Muscle layer of colon (tissue), 2 donors: ENCODE data around the gene USP6.
"Not testable (repeated sequence)": the region's sequence is repeated elsewhere in the genome, so short reads cannot be mapped to it uniquely, and the experiment has no call there.

ENCODE experiments used
- H3K27ac ChIP-seq: one replicate; pipeline ENCODE4 v1.7.0; 2013; ENCODE audit warnings: low read depth, mild to moderate bottlenecking, low read length, moderate library complexity
- H3K27me3 ChIP-seq, 2 donors: one replicate each; pipeline ENCODE4 v1.7.0; 2013; ENCODE audit warnings: low read length in 2 of 2, mild to moderate bottlenecking in 2 of 2; ENCODE audit not compliant: insufficient read depth in 2 of 2, control insufficient read depth in 1 of 2
- H3K36me3 ChIP-seq: one replicate; pipeline ENCODE4 v1.7.0; 2013; ENCODE audit warnings: mild to moderate bottlenecking, low read length; ENCODE audit not compliant: insufficient read depth
- H3K4me1 ChIP-seq: one replicate; pipeline ENCODE4 v1.7.0; 2013; ENCODE audit warnings: mild to moderate bottlenecking, low read length; ENCODE audit not compliant: insufficient read depth
- H3K4me3 ChIP-seq, 2 donors: one replicate each; pipeline ENCODE4 v1.7.0; 2013; ENCODE audit warnings: low read length in 2 of 2, low read depth in 1 of 2, mild to moderate bottlenecking in 1 of 2, moderate library complexity in 1 of 2
- H3K9ac ChIP-seq: one replicate; pipeline ENCODE4 v1.7.0; 2013; ENCODE audit warnings: low read length
- H3K9me3 ChIP-seq: one replicate; pipeline ENCODE4 v1.7.0; 2013; ENCODE audit warnings: mild to moderate bottlenecking, low read length
- donor health status: abdominal sarcoma.
- donor health status: Adenocarcinoma of cecum.

USP6 gene

DNA sequence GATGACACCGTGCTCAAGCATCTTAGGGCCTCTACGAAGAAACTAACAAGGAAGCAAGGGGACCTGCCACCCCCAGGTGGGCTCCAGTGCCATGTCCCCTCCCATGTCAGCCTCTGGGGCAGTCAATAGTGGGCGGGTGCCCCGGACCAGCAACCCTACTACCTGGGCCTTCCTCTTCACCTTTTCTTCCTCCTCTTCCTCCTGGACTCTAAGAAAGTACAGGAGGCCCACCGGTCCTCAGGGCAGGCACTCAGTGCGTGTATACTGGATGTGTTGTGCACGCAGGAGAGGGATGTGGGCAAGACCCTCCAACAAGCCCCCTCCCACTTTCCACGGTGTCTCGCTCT is 22.3 kb downstream of the USP6 start:
- not testable (repeated sequence) for H3K4me3 ChIP-seq, H3K27ac ChIP-seq, H3K9me3 ChIP-seq, H3K4me1 ChIP-seq, H3K27me3 ChIP-seq, H3K36me3 ChIP-seq, H3K9ac ChIP-seq

DNA sequence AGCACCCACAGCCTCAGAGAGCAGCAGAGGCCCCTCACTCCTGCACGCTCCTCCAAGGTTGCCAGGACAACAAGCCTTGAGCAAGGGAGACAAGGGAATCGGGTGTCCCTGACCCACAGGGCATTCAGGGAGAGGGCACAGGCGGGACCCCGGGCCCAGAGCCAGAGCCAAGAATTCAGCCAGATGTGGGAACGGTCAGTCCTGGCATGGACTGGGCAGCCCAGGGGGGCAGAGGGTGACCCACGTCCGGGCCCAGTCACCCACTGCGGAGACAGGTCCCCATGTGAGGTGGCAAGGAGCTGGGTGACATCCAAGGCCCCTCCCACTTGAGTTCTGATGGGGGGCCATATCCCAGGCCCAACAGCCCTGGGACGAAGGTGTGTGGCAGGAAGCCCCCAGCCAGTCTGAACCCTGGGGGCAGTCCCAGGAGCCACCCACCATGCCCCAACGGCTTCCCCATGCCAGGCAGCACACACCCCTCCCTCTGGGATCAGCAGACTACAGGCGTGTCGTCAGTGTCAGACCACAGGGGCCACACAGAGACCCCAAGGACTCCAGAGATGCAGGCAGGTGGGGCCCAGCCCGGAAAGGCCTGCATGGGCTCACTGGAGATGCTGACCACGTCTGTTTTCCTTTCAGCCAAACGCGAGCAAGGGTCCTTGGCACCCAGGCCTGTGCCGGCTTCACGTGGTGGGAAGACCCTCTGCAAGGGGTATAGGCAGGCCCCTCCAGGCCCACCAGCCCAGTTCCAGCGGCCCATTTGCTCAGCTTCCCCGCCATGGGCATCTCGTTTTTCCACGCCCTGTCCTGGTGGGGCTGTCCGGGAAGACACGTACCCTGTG is 23.0 kb downstream of the USP6 start:
- H3K9ac ChIP-seq = no peak overlapping the region
- H3K4me1 ChIP-seq = no peaks in the 10 kb centered on the region
- H3K27ac ChIP-seq = no peak overlapping the region
- no peaks in the 10 kb centered on the region for H3K36me3 ChIP-seq
- no peak overlapping the region for H3K4me3 ChIP-seq
- H3K9me3 ChIP-seq = no peaks in the 10 kb centered on the region
- no peaks in the 10 kb centered on the region for H3K27me3 ChIP-seq

DNA sequence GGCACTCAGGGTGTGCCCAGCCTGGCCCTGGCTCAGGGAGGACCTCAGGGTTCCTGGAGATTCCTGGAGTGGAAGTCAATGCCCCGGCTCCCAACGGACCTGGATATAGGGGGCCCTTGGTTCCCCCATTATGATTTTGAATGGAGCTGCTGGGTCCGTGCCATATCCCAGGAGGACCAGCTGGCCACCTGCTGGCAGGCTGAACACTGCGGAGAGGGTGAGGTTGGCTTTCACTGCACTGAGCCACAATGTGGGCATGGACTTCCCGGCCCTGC is 23.6 kb downstream of the USP6 start:
- Histone ChIP-seq H3K36me3 (no peaks in the 10 kb centered on the region), H3K9ac (no peak overlapping the region), H3K27ac (no peak overlapping the region), H3K4me3 (no peak overlapping the region), H3K4me1 (no peaks in the 10 kb centered on the region), H3K9me3 (no peaks in the 10 kb centered on the region), H3K27me3 (no peaks in the 10 kb centered on the region)

DNA sequence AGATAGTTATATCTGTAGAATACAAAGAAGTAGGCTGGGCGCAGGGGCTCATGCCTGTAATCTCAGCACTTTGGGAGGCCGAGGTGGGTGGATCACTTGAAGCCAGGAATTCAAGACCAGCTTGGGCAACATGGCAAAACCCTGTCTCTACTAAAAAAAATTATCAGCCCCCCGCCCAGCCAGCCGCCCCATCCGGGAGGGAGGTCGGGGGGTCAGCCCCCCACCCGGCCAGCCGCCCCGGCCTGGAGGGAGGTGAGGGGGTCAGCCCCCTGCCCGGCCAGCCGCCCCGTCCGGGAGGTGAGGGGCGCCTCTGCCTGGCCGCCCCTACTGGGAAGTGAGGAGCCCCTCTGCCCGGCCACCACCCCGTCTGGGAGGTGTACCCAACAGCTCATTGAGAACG is 27.0 kb downstream of the USP6 start:
- not testable (repeated sequence) for H3K4me1 ChIP-seq, H3K9me3 ChIP-seq, H3K27ac ChIP-seq, H3K4me3 ChIP-seq, H3K36me3 ChIP-seq, H3K27me3 ChIP-seq, H3K9ac ChIP-seq

GRCh38 chr17:5146122-5146521 is 30.3 kb downstream of the USP6 start:
- H3K27ac ChIP-seq, H3K9ac ChIP-seq, H3K9me3 ChIP-seq, H3K4me3 ChIP-seq, H3K36me3 ChIP-seq, H3K4me1 ChIP-seq, H3K27me3 ChIP-seq: not testable (repeated sequence)

DNA sequence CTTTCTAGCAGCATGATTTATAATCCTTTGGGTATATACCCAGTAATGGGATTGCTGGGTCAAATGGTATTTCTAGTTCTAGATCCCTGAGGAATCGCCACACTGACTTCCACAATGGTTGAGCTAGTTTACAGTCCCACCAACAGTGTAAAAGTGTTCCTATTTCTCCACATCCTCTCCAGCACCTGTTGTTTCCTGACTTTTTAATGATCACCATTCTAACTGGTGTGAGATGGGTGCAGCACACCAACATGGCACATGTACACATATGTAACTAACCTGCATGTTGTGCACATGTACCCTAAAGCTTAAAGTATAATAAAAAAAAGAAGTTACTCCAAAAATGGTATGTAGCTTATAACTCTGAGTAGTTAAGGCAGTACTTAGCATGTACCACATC is 44.9 kb downstream of the USP6 start:
- H3K4me3 ChIP-seq, H3K27ac ChIP-seq, H3K9me3 ChIP-seq, H3K9ac ChIP-seq, H3K36me3 ChIP-seq, H3K4me1 ChIP-seq, H3K27me3 ChIP-seq: not testable (repeated sequence)

DNA sequence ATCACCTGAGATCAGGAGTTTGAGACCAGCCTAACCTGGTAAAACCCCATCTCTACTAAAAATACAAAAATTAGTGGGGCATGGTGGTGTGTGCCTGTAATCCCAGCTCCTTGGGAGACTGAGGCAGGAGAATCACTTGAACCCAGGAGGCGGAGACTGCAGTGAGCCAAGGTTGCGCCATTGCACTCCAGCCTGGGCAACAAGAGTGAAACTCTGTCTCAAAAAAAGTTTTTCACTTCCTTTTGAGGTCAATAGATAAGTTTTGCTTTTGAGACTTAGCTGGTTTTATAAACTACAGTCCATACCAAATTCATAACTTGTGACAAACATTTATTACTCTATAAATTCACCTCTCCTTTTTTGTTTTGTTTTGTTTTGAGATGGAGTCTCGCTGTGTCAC is 46.0 kb downstream of the USP6 start:
- H3K27ac ChIP-seq, H3K9ac ChIP-seq, H3K4me3 ChIP-seq, H3K4me1 ChIP-seq, H3K36me3 ChIP-seq, H3K9me3 ChIP-seq, H3K27me3 ChIP-seq: not testable (repeated sequence)

DNA sequence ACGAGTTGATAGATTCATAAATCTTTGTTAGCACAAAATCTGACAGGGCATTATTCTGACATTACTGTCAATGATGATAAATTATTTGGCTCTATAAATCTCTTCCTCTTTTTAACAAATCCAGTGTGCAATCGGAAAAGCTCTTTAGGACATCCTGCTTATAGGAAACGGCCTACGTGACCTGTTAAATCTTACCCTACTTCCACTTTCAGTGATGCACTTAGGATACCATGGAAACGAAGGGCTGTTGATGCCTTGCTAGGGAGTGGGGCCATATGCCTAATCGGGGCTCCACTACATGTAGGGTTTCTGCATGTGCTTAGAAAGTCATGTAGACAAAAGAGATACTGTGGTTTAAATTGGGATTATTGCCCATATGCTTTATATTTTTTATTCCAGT is 48.6 kb downstream of the USP6 start:
- Histone ChIP-seq H3K4me3 (no peak overlapping the region), H3K27me3 (no peaks in the 10 kb centered on the region), H3K36me3 (no peaks in the 10 kb centered on the region), H3K9ac (no peak overlapping the region), H3K27ac (no peak overlapping the region), H3K9me3 (no peaks in the 10 kb centered on the region), H3K4me1 (no peaks in the 10 kb centered on the region)

DNA sequence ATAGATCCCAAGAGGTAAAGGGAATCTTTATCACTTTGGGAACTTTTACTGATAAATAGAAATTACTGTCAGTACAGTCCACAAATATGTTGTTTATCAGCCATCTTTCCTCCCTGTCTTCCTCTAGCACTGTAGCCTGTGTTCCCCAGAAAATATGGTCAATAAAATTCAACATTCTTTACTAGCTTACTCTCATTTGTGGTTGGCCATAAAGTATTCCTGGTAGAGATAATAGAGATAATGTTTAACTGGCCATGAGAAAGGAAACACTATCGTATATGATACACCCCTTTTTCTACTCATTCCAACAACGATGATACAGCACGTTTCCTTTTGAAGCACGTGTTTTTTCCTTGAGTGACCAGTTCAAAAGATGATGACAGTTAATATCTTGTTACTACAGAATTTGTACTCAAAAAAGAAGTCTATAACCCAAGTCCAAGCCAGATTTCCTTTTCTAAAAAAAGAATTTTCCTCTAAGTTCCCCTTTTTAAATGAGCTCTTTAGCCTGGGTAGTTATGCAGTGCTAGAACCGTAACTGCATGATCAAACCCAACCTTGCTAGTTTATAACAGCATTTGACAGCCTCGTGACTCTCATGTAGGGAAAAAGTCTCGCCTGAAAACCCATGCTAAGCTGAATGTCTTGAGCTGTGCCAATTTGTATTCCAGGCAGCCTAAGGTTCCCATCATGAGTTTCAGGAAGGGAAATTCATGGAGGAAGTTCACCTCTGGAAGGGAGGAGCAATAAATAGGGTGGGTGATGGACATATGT is 50.1 kb downstream of the USP6 start:
- H3K9me3 ChIP-seq, H3K4me1 ChIP-seq, H3K9ac ChIP-seq, H3K36me3 ChIP-seq, H3K27ac ChIP-seq, H3K27me3 ChIP-seq, H3K4me3 ChIP-seq: not testable (repeated sequence)

- not testable (repeated sequence) for H3K27me3 ChIP-seq, H3K36me3 ChIP-seq, H3K27ac ChIP-seq, H3K9ac ChIP-seq, H3K4me3 ChIP-seq, H3K4me1 ChIP-seq
- peaks cover 12% of the 10 kb centered on the region for H3K9me3 ChIP-seq
Observed at GRCh38 chr17:5175027-5175426, 59.2 kb downstream of the USP6 start.

DNA sequence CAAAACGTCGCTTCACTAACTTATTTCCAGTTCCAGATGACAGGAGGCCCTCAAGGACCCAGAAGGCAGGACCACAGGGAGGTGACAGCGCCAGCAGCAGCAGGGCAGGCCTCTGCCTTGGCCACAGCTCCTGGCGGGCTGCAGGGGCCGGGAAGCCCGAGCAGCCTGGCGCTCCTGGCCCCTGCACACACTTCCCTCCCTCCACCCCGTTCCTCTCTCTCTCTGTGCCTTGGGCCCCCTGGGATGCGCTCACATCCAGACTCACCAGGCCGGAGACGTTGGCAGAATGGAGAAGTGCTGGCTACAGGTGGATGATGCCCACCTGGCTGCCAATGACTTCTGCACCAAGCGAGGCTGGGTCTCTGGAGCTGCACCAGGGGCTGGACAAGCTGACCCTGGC is 63.2 kb downstream of the USP6 start:
- Histone ChIP-seq H3K4me3 (peak overlapping the region in 1 of 2 donors; percentile 5), H3K36me3 (peaks cover 5% of the 10 kb centered on the region), H3K9ac (no peak overlapping the region), H3K9me3 (peaks cover 47% of the 10 kb centered on the region), H3K4me1 (no peaks in the 10 kb centered on the region), H3K27me3 (no peaks in the 10 kb centered on the region), H3K27ac (no peak overlapping the region)
